ENCODE data around the gene NMD3. TPM values are rescaled to one million over a fixed set of nuclear protein-coding genes. Genes with fewer than 3 reads are reported as not detected.
"Not testable (repeated sequence)": the region's sequence is repeated elsewhere in the genome, so short reads cannot be mapped to it uniquely, and the experiment has no call there.

The NMD3 gene
- 100 to 1,000 TPM in 1 of 8 experiments, 10 to 100 TPM in 7; 45.5 to 115 (median 66.7) TPM for total RNA-seq

GRCh38 chr3:161220850-161221753, at the start of gene NMD3:
Gene NMD3, plus strand, starts transcription at chr3:161221311. Its CDS starts 703 bp downstream, at chr3:161222014.
- H3K4me3 ChIP-seq, result peak within 1 kb of the TSS; percentile 70 to 96 (median 80)
- peak within 1 kb of the TSS; percentile 87 to 91 for H3K27ac ChIP-seq
- 0 to 20% (median 2%) methylated on average over 2 to 36 of the region's 71 CpGs; no CpG with 5 or more reads in 1 of the 10 experiments for WGBS, 10 experiments
- peak; percentile 93 to 98 (median 95) for ATAC-seq (replicated peaks in 6 of 8)
- in situ Hi-C loops (cut with MboI; ENCODE audit: low pct_unique_long_range_greater_than_20kb in 2 of 9, low sequenced_read_pairs in 9 of 9, unreplicated experiment in 9 of 9), result loop anchor here in 1 of 9 experiments (25.0 kb wide), 1 partner anchor 134 kb away; no protein-coding TSS in a partner anchor
- H3K4me1 ChIP-seq (replicated peaks in 1 of 2), result peaks cover 13 to 16% of the 10 kb centered on the region in 2 donors

GRCh38 chr3:161171639-161172552, 49.2 kb upstream of the NMD3 start:
- ATAC-seq (replicated peaks in 6 of 8), result peak in 2 of 8 experiments; percentile 47 to 52
- Histone ChIP-seq H3K4me1 (replicated peaks in 1 of 2) (no peaks in the 10 kb centered on the region), H3K27ac (no peak overlapping the region), H3K4me3 (no peak overlapping the region)
- in situ Hi-C loops (cut with MboI; ENCODE audit: low pct_unique_long_range_greater_than_20kb in 2 of 9, low sequenced_read_pairs in 9 of 9, unreplicated experiment in 9 of 9), result no loop called here
- no CpG with 5 or more reads among the region's 2 CpGs for WGBS, 10 experiments

- Histone ChIP-seq H3K4me3 (no peak overlapping the region), H3K27ac (no peak overlapping the region), H3K4me1 (replicated peaks in 1 of 2) (peaks cover 0 to 12% of the 10 kb centered on the region in 2 donors)
- in situ Hi-C loops (cut with MboI; ENCODE audit: low pct_unique_long_range_greater_than_20kb in 2 of 9, low sequenced_read_pairs in 9 of 9, unreplicated experiment in 9 of 9), result loop anchor here in 1 of 9 experiments (25.0 kb wide), 1 partner anchor 213 kb away; no protein-coding TSS in a partner anchor
- no peak for ATAC-seq (replicated peaks in 6 of 8)
- 0 to 80% (median 55%) methylated on average over 1 of the region's 1 CpG; no CpG with 5 or more reads in 2 of the 10 experiments for WGBS, 10 experiments
Measured at GRCh38 chr3:161175506-161175905, 45.6 kb upstream of the NMD3 start.

- in situ Hi-C loops (cut with MboI; ENCODE audit: low pct_unique_long_range_greater_than_20kb in 2 of 9, low sequenced_read_pairs in 9 of 9, unreplicated experiment in 9 of 9), result loop anchor here in 1 of 9 experiments (25.0 kb wide), 1 partner anchor 216 kb away; no protein-coding TSS in a partner anchor
- 0 to 54% (median 34%) methylated on average over 1 to 3 of the region's 3 CpGs; no CpG with 5 or more reads in 1 of the 10 experiments for WGBS, 10 experiments
- Histone ChIP-seq H3K4me1 (replicated peaks in 1 of 2) (peaks cover 0 to 12% of the 10 kb centered on the region in 2 donors), H3K4me3 (no peak overlapping the region), H3K27ac (no peak overlapping the region)
- ATAC-seq (replicated peaks in 6 of 8), result peak in 5 of 8 experiments; percentile 30 to 69 (median 37)
Measured at GRCh38 chr3:161177991-161178390, 43.1 kb upstream of the NMD3 start.

- not testable (repeated sequence) for H3K27ac ChIP-seq; ATAC-seq (replicated peaks in 6 of 8); H3K4me3 ChIP-seq
- in situ Hi-C loops (cut with MboI; ENCODE audit: low pct_unique_long_range_greater_than_20kb in 2 of 9, low sequenced_read_pairs in 9 of 9, unreplicated experiment in 9 of 9), result loop anchor here in 1 of 9 experiments (25.0 kb wide), 1 partner anchor 219 kb away; no protein-coding TSS in a partner anchor
- 50 to 100% (median 80%) methylated on average over 1 of the region's 1 CpG; no CpG with 5 or more reads in 5 of the 10 experiments for WGBS, 10 experiments
- H3K4me1 ChIP-seq (replicated peaks in 1 of 2), result peaks cover 0 to 12% of the 10 kb centered on the region in 2 donors
Measured at GRCh38 chr3:161181371-161181770, 39.7 kb upstream of the NMD3 start.

- Histone ChIP-seq H3K4me3 (no peak overlapping the region), H3K27ac (no peak overlapping the region), H3K4me1 (replicated peaks in 1 of 2) (no peaks in the 10 kb centered on the region)
- WGBS, 10 experiments, result 0 to 100% (median 35%) methylated on average over 1 to 2 of the region's 2 CpGs; no CpG with 5 or more reads in 2 of the 10 experiments
- peak in 1 of 8 experiments; percentile 42 for ATAC-seq (replicated peaks in 6 of 8)
- in situ Hi-C loops (cut with MboI; ENCODE audit: low pct_unique_long_range_greater_than_20kb in 2 of 9, low sequenced_read_pairs in 9 of 9, unreplicated experiment in 9 of 9), result loop anchor here in 1 of 9 experiments (25.0 kb wide), 1 partner anchor 225 kb away; no protein-coding TSS in a partner anchor
Measured at GRCh38 chr3:161187046-161187445, 34.1 kb upstream of the NMD3 start.

- 60 to 93% (median 83%) methylated on average over 2 to 6 of the region's 6 CpGs for WGBS, 10 experiments
- Histone ChIP-seq H3K4me3 (no peak overlapping the region), H3K27ac (no peak overlapping the region)
Measured at GRCh38 chr3:161197855-161198850, 23.0 kb upstream of the NMD3 start.

GRCh38 chr3:161199926-161200325, 21.2 kb upstream of the NMD3 start:
- Histone ChIP-seq H3K4me3 (no peak overlapping the region), H3K4me1 (replicated peaks in 1 of 2) (no peaks in the 10 kb centered on the region), H3K27ac (no peak overlapping the region)
- ATAC-seq (replicated peaks in 6 of 8), result no peak
- 80 to 100% (median 100%) methylated on average over 1 to 3 of the region's 3 CpGs; no CpG with 5 or more reads in 3 of the 10 experiments for WGBS, 10 experiments
- in situ Hi-C loops (cut with MboI; ENCODE audit: low pct_unique_long_range_greater_than_20kb in 2 of 9, low sequenced_read_pairs in 9 of 9, unreplicated experiment in 9 of 9), result loop anchor here in 1 of 9 experiments (25.0 kb wide), 2 partner anchors 113 to 238 kb away; no protein-coding TSS in a partner anchor

More at GRCh38 chr3:161197855-161198850, 23.0 kb upstream of the NMD3 start:
- no peaks in the 10 kb centered on the region for H3K4me1 ChIP-seq (replicated peaks in 1 of 2)
- in situ Hi-C loops (cut with MboI; ENCODE audit: low pct_unique_long_range_greater_than_20kb in 2 of 9, low sequenced_read_pairs in 9 of 9, unreplicated experiment in 9 of 9), result loop anchor here in 1 of 9 experiments (25.0 kb wide), 1 partner anchor 236 kb away; no protein-coding TSS in a partner anchor
- ATAC-seq (replicated peaks in 6 of 8), result peak in 3 of 8 experiments; percentile 39 to 75 (median 48)

GRCh38 chr3:161203485-161204098, 17.5 kb upstream of the NMD3 start:
- Histone ChIP-seq H3K27ac (no peak overlapping the region), H3K4me1 (replicated peaks in 1 of 2) (no peaks in the 10 kb centered on the region), H3K4me3 (no peak overlapping the region)
- in situ Hi-C loops (cut with MboI; ENCODE audit: low pct_unique_long_range_greater_than_20kb in 2 of 9, low sequenced_read_pairs in 9 of 9, unreplicated experiment in 9 of 9), result loop anchor here in 1 of 9 experiments (25.0 kb wide), 1 partner anchor 116 kb away; no protein-coding TSS in a partner anchor
- ATAC-seq (replicated peaks in 6 of 8), result no peak
- 27 to 100% (median 83%) methylated on average over 1 to 3 of the region's 4 CpGs; no CpG with 5 or more reads in 1 of the 10 experiments for WGBS, 10 experiments

GRCh38 chr3:161208931-161209330, 12.2 kb upstream of the NMD3 start:
- no peak overlapping the region for H3K27ac ChIP-seq
- in situ Hi-C loops (cut with MboI; ENCODE audit: low pct_unique_long_range_greater_than_20kb in 2 of 9, low sequenced_read_pairs in 9 of 9, unreplicated experiment in 9 of 9), result loop anchor here in 1 of 9 experiments (25.0 kb wide), 1 partner anchor 122 kb away; no protein-coding TSS in a partner anchor
- peaks cover 11% of the 10 kb centered on the region in 2 donors for H3K4me1 ChIP-seq (replicated peaks in 1 of 2)
- no peak overlapping the region for H3K4me3 ChIP-seq
- 42 to 92% (median 77%) methylated on average over 1 to 4 of the region's 4 CpGs; no CpG with 5 or more reads in 4 of the 10 experiments for WGBS, 10 experiments
- ATAC-seq (replicated peaks in 6 of 8), result no peak

All from motor neuron (in vitro differentiated cells).